ENCODE results near the gene TSPAN32. TPM values are rescaled to one million over a fixed set of nuclear protein-coding genes. Genes with fewer than 3 reads are reported as not detected.

TSPAN32 gene
- total and polyA plus RNA-seq, 5 donors from 2014 or later = 13.8 to 60.7 (median 43.0) TPM

DNA sequence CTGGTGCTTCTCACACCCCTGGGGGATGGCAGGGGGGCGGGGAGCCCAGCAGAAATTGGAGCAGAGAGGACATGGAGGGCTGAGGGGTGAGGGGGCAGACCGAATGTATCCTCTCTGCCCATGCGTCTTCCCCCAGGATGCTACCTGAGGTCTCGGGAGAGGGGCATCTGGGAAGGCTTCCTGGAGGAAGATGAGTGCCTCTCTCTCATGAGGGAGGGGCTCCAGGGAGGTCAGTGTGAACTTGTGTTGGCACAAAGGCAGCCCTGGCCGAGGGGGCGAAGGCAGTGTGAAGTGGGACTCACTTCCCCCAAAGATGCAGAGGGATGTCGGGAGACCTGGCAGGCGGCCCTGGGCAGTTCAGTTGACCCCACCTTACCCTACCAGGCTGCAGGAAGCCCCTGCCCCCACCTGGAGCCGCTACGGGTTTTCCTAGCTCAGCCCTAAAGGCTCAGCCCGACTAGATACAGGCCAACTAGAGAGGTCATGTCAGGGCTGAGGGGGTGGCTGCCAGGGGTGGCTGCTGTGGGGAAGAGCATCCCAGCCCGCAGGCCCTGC lies 41.8 kb upstream of the TSPAN32 start:
- no peak for DNase-seq
- Histone ChIP-seq H3K4me1 (ENCODE audit: control insufficient read depth, insufficient read depth, low read length, poor library complexity, severe bottlenecking) (no peaks in the 10 kb centered on the region), H3K36me3 (ENCODE audit: control insufficient read depth, insufficient read depth, low read length) (no peaks in the 10 kb centered on the region), H3K27ac (ENCODE audit: insufficient read depth, low read length, poor library complexity, severe bottlenecking) (no peak overlapping the region), H3K9me3 (ENCODE audit: control insufficient read depth in 2 of 2, low read length in 2 of 2) (no peaks in the 10 kb centered on the region), H3K27me3 (ENCODE audit: control insufficient read depth, insufficient read depth, low read length) (no peaks in the 10 kb centered on the region), H3K4me3 (ENCODE audit: low read depth, low read length) (no peak overlapping the region)
- no peak for ATAC-seq (ENCODE audit: low read depth in 2 of 2)
- H3K27ac Mint-ChIP-seq = no peak overlapping the region
- no peaks in the 10 kb centered on the region for H3K36me3 Mint-ChIP-seq
- H3K4me3 Mint-ChIP-seq = no peak overlapping the region
- H3K9me3 Mint-ChIP-seq = no peaks in the 10 kb centered on the region
- H3K27me3 Mint-ChIP-seq = peaks cover 1% of the 10 kb centered on the region
- peaks cover 0 to 9% (median 0%) of the 10 kb centered on the region in 4 donors for H3K4me1 Mint-ChIP-seq

GRCh38 chr11:2260491-2261364 lies 41.1 kb upstream of the TSPAN32 start:
- H3K27ac ChIP-seq (ENCODE audit: insufficient read depth, low read length, poor library complexity, severe bottlenecking) = no peak overlapping the region
- H3K4me3 ChIP-seq (ENCODE audit: low read depth, low read length) = no peak overlapping the region
- H3K9me3 ChIP-seq (ENCODE audit: control insufficient read depth in 2 of 2, low read length in 2 of 2) = no peaks in the 10 kb centered on the region
- ATAC-seq (ENCODE audit: low read depth in 2 of 2) (no peak), DNase-seq (no peak)
- H3K9me3 Mint-ChIP-seq = no peaks in the 10 kb centered on the region
- H3K27ac Mint-ChIP-seq = no peak overlapping the region
- H3K4me1 Mint-ChIP-seq = peaks cover 0 to 16% (median 6%) of the 10 kb centered on the region in 4 donors
- peaks cover 5% of the 10 kb centered on the region for H3K4me1 ChIP-seq (ENCODE audit: control insufficient read depth, insufficient read depth, low read length, poor library complexity, severe bottlenecking)
- H3K4me3 Mint-ChIP-seq = no peak overlapping the region
- no peaks in the 10 kb centered on the region for H3K36me3 ChIP-seq (ENCODE audit: control insufficient read depth, insufficient read depth, low read length)
- no peaks in the 10 kb centered on the region for H3K27me3 Mint-ChIP-seq
- no peaks in the 10 kb centered on the region for H3K27me3 ChIP-seq (ENCODE audit: control insufficient read depth, insufficient read depth, low read length)
- no peaks in the 10 kb centered on the region for H3K36me3 Mint-ChIP-seq

GRCh38 chr11:2261436-2262230 lies 40.2 kb upstream of the TSPAN32 start:
- Mint-ChIP-seq H3K9me3 (no peaks in the 10 kb centered on the region), H3K36me3 (no peaks in the 10 kb centered on the region), H3K27ac (no peak overlapping the region), H3K4me3 (no peak overlapping the region), H3K27me3 (peaks cover 4% of the 10 kb centered on the region), H3K4me1 (peaks cover 0 to 18% (median 12%) of the 10 kb centered on the region in 4 donors)
- H3K9me3 ChIP-seq (ENCODE audit: control insufficient read depth in 2 of 2, low read length in 2 of 2) = no peaks in the 10 kb centered on the region
- no peak for DNase-seq
- no peak for ATAC-seq (ENCODE audit: low read depth in 2 of 2)
- no peaks in the 10 kb centered on the region for H3K27me3 ChIP-seq (ENCODE audit: control insufficient read depth, insufficient read depth, low read length)
- no peaks in the 10 kb centered on the region for H3K36me3 ChIP-seq (ENCODE audit: control insufficient read depth, insufficient read depth, low read length)
- H3K4me1 ChIP-seq (ENCODE audit: control insufficient read depth, insufficient read depth, low read length, poor library complexity, severe bottlenecking) = peaks cover 14% of the 10 kb centered on the region
- no peak overlapping the region for H3K27ac ChIP-seq (ENCODE audit: insufficient read depth, low read length, poor library complexity, severe bottlenecking)
- no peak overlapping the region for H3K4me3 ChIP-seq (ENCODE audit: low read depth, low read length)

DNA sequence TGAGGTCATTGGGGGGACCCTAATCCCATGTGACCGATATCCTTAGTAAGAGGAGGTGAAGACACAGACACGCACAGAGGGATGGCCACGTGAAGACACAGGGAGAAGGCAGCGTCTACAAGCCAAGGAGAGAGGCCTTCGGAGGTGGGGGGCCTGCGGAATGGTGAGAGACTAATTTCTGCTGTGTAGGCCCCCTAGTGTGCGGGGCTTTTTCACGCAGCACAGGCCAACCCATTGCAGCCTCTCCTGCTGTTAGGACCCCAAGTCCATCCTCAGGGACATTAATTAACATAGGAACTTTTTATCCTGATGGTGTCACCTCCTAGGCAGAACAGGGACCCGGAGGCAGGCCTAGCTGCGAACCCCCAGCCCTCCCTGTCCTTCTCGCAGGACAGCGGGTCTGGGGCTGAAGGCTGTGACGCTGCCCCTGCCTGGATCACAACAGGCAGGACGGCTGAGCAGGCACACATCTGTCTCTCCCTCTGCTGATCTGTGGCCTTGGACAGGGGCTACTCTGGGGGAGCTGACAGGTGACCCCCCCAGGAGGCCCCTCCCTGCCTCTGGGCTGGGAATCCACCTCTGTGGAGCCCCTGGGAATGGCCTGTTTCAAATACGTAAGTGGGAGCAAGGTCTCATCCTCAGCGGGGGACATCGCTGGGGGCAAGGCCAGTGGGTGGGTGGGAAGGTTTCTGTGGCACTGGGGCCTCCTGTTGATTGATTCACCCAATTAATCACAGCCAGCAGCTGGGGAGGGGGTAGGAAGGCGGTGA lies 39.3 kb upstream of the TSPAN32 start:
- Mint-ChIP-seq H3K27me3 (peaks cover 5% of the 10 kb centered on the region), H3K9me3 (no peaks in the 10 kb centered on the region), H3K4me3 (no peak overlapping the region), H3K27ac (no peak overlapping the region), H3K4me1 (peaks cover 0 to 18% (median 13%) of the 10 kb centered on the region in 4 donors), H3K36me3 (no peaks in the 10 kb centered on the region)
- H3K4me3 ChIP-seq (ENCODE audit: low read depth, low read length) = no peak overlapping the region
- H3K4me1 ChIP-seq (ENCODE audit: control insufficient read depth, insufficient read depth, low read length, poor library complexity, severe bottlenecking) = peaks cover 14% of the 10 kb centered on the region
- H3K36me3 ChIP-seq (ENCODE audit: control insufficient read depth, insufficient read depth, low read length) = no peaks in the 10 kb centered on the region
- no peaks in the 10 kb centered on the region for H3K9me3 ChIP-seq (ENCODE audit: control insufficient read depth in 2 of 2, low read length in 2 of 2)
- ATAC-seq (ENCODE audit: low read depth in 2 of 2) = no peak
- H3K27me3 ChIP-seq (ENCODE audit: control insufficient read depth, insufficient read depth, low read length) = no peaks in the 10 kb centered on the region
- no peak for DNase-seq
- H3K27ac ChIP-seq (ENCODE audit: insufficient read depth, low read length, poor library complexity, severe bottlenecking) = no peak overlapping the region

DNA sequence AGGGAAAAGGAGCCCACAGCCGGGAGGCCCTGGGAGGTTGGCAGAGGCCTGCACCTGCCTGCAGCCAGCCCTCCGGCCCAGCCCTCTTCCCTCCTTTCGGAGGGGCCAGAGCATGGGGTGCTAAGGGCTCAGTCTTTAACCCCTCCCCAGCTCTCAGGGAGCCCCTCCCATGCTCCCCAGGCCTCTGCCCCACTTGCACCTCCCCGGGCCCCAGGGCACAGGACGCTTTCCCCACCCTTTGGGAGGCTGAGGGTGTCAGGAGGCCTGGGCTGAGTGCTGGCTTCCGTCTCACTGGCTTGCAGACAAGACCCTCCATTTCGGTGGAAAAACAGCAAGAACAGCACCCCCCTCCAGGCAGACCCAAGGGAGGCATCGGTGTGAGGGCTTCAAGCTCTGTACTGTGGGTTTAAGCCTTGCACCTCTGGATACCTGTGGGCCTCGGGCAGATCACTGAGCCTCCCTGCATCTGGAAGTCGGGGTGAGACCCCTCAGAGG lies 38.7 kb upstream of the TSPAN32 start:
- H3K4me3 ChIP-seq (ENCODE audit: low read depth, low read length) = no peak overlapping the region
- DNase-seq (no peak), ATAC-seq (ENCODE audit: low read depth in 2 of 2) (no peak)
- H3K27ac ChIP-seq (ENCODE audit: insufficient read depth, low read length, poor library complexity, severe bottlenecking) = no peak overlapping the region
- H3K27ac Mint-ChIP-seq = no peak overlapping the region
- no peaks in the 10 kb centered on the region for H3K9me3 Mint-ChIP-seq
- no peaks in the 10 kb centered on the region for H3K36me3 ChIP-seq (ENCODE audit: control insufficient read depth, insufficient read depth, low read length)
- no peaks in the 10 kb centered on the region for H3K27me3 ChIP-seq (ENCODE audit: control insufficient read depth, insufficient read depth, low read length)
- H3K4me1 Mint-ChIP-seq = peaks cover 0 to 20% (median 13%) of the 10 kb centered on the region in 4 donors
- H3K9me3 ChIP-seq (ENCODE audit: control insufficient read depth in 2 of 2, low read length in 2 of 2) = no peaks in the 10 kb centered on the region
- H3K27me3 Mint-ChIP-seq = peaks cover 9% of the 10 kb centered on the region
- no peak overlapping the region for H3K4me3 Mint-ChIP-seq
- peaks cover 14% of the 10 kb centered on the region for H3K4me1 ChIP-seq (ENCODE audit: control insufficient read depth, insufficient read depth, low read length, poor library complexity, severe bottlenecking)
- H3K36me3 Mint-ChIP-seq = no peaks in the 10 kb centered on the region

DNA sequence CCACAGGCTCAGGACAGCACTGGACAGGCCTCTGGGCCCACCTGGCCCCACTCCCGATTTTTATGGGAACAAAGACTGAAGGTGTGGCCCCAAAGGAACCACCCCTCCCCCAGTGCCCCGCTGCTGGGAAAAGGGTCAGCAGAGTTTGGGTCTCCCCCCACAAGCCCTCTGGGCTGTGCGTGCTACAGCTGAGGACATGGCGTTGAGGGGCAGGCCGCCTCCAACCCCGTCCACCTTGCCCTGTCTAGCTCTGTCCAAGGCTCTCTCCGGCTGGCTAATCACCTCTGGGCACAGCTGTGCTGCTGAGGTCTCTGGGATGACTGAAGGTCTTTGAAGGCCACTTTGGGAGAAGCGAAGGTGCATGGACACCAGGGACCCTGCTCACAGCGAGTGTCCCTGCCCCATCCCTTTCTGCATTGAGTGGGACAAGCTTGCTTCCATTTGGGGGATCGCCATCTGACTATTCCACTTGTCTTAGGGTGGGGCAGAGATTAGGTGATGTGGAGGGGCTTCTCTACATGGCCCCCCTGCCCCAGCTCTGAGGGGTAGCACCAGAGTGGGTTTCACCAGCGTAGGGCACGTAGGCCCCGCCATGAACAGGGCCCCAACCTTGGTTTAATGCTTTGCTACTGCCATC lies 38.0 kb upstream of the TSPAN32 start:
- Mint-ChIP-seq H3K36me3 (no peaks in the 10 kb centered on the region), H3K4me1 (peaks cover 0 to 26% (median 14%) of the 10 kb centered on the region in 4 donors), H3K9me3 (no peaks in the 10 kb centered on the region), H3K27me3 (peaks cover 13% of the 10 kb centered on the region), H3K4me3 (no peak overlapping the region), H3K27ac (no peak overlapping the region)
- Histone ChIP-seq H3K4me1 (ENCODE audit: control insufficient read depth, insufficient read depth, low read length, poor library complexity, severe bottlenecking) (peaks cover 18% of the 10 kb centered on the region), H3K36me3 (ENCODE audit: control insufficient read depth, insufficient read depth, low read length) (no peaks in the 10 kb centered on the region), H3K4me3 (ENCODE audit: low read depth, low read length) (no peak overlapping the region), H3K27ac (ENCODE audit: insufficient read depth, low read length, poor library complexity, severe bottlenecking) (no peak overlapping the region), H3K9me3 (ENCODE audit: control insufficient read depth in 2 of 2, low read length in 2 of 2) (no peaks in the 10 kb centered on the region), H3K27me3 (ENCODE audit: control insufficient read depth, insufficient read depth, low read length) (no peaks in the 10 kb centered on the region)
- DNase-seq (no peak), ATAC-seq (ENCODE audit: low read depth in 2 of 2) (no peak)

Data from CD4-positive, CD25-positive, alpha-beta regulatory T cell (primary cell).